ENCODE data around the gene MBNL1.

Gene MBNL1

DNA sequence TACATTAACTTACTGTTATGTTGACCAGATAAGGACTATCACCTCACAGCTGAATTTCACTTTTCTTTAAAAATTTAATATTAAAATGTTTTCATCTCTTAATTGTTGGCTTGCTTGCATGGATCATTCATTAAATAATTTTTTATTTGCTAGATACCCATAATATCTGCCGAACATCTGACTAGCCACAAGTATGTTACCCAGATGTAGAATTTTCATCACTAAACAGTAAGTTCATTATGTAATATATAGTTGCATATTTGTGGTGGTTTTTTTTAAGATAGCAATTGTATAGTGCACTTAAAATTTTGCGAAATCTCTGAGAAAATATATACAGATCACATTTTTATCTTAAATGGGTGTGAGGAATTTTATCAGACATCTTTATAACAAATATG is 190.4 kb downstream of the MBNL1 start:
- TF ChIP-seq ZC3H10 (CRISPR knock-in tag; IDR thresholded peaks at IDR 0.05) (no peak), ISL1 (CRISPR knock-in tag; IDR thresholded peaks at IDR 0.05) (no peak), PPARA (CRISPR knock-in tag; IDR thresholded peaks at IDR 0.05; ENCODE audit: borderline replicate concordance) (no peak), ESRRG (CRISPR knock-in tag; IDR thresholded peaks at IDR 0.05) (no peak), ZFP30 (CRISPR knock-in tag; IDR thresholded peaks at IDR 0.05) (no peak), CSDC2 (CRISPR knock-in tag; IDR thresholded peaks at IDR 0.05) (no peak), ZNF8 (CRISPR knock-in tag; IDR thresholded peaks at IDR 0.05) (no peak), ZNF565 (CRISPR knock-in tag; conservative IDR thresholded peaks at IDR 0.05; ENCODE audit: low read depth) (no peak)
- ATAC-seq, result no peak

DNA sequence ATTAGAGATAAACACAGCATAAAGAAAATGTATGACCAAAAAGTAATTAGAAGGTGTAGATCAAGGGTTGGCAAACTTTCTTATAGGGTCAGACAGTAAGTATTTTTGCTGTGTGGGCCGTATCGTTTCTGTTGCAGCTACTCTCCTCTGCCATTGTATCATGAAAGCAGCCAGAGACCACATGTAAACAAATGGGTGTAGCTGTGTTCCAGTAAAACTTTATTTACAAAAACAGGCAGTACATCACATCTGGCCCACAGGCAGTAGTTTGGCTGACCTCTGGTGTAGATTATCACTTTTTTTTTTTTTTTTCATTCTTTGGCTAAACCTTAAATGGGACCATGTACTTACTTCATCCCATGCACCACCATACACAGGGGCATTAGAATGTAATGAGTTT is 190.8 kb downstream of the MBNL1 start:
- no peak for TF ChIP-seq RARB (CRISPR knock-in tag; IDR thresholded peaks at IDR 0.05)
- no peak for TF ChIP-seq BACH2 (CRISPR knock-in tag; IDR thresholded peaks at IDR 0.05; ENCODE audit: borderline replicate concordance)
- no peak for TF ChIP-seq PATZ1 (CRISPR knock-in tag; IDR thresholded peaks at IDR 0.05; ENCODE audit: borderline replicate concordance)
- TF ChIP-seq PPARA (CRISPR knock-in tag; IDR thresholded peaks at IDR 0.05; ENCODE audit: borderline replicate concordance), result no peak
- no peak for TF ChIP-seq GLIS3 (CRISPR knock-in tag; IDR thresholded peaks at IDR 0.05)
- no peak for TF ChIP-seq SNAI2 (CRISPR knock-in tag; IDR thresholded peaks at IDR 0.05)
- TF ChIP-seq ZNF8 (CRISPR knock-in tag; IDR thresholded peaks at IDR 0.05), result no peak
- TF ChIP-seq ZFP30 (CRISPR knock-in tag; IDR thresholded peaks at IDR 0.05), result no peak
- TF ChIP-seq TOX (CRISPR knock-in tag; IDR thresholded peaks at IDR 0.05; ENCODE audit: borderline replicate concordance), result no peak
- no peak for TF ChIP-seq OSR1 (CRISPR knock-in tag; IDR thresholded peaks at IDR 0.05)
- ATAC-seq, result no peak

- TF ChIP-seq ZFP30 (CRISPR knock-in tag; IDR thresholded peaks at IDR 0.05) (no peak), PATZ1 (CRISPR knock-in tag; IDR thresholded peaks at IDR 0.05; ENCODE audit: borderline replicate concordance) (no peak), ESRRG (CRISPR knock-in tag; IDR thresholded peaks at IDR 0.05) (no peak), CREB5 (CRISPR knock-in tag; IDR thresholded peaks at IDR 0.05; ENCODE audit: low read depth) (no peak), ZNF70 (CRISPR knock-in tag; IDR thresholded peaks at IDR 0.05) (no peak)
- TF ChIP-seq, protein P1, sequence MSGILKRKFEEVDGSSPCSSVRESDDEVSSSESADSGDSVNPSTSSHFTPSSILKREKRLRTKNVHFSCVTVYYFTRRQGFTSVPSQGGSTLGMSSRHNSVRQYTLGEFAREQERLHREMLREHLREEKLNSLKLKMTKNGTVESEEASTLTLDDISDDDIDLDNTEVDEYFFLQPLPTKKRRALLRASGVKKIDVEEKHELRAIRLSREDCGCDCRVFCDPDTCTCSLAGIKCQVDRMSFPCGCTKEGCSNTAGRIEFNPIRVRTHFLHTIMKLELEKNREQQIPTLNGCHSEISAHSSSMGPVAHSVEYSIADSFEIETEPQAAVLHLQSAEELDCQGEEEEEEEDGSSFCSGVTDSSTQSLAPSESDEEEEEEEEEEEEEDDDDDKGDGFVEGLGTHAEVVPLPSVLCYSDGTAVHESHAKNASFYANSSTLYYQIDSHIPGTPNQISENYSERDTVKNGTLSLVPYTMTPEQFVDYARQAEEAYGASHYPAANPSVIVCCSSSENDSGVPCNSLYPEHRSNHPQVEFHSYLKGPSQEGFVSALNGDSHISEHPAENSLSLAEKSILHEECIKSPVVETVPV (CRISPR knock-in tag; IDR thresholded peaks at IDR 0.05), result no peak
- ATAC-seq, result no peak
These were observed 192.2 kb downstream of the MBNL1 start for GRCh38 chr3:152460936-152461335.

DNA sequence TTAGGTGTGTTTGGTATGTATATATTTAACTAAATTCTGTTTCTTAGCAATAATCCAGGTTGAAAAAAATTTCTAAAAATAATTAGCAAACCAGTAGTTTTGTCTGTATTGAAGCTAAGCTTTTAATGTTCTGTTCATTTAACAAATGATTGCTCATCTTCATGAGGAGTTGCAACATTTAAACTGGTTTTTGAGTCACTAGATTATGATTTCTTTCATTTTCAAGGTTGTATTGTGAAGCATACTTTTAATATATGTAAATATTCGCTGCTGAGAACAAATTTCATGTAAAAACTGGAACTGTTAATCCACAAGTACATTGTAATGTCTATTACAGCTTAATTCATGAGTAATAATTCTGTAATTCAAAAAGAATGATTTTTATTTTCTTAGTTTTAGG is 192.7 kb downstream of the MBNL1 start:
- ATAC-seq, result no peak
- no peak for TF ChIP-seq CSDC2 (CRISPR knock-in tag; IDR thresholded peaks at IDR 0.05)
- TF ChIP-seq ZNF565 (CRISPR knock-in tag; conservative IDR thresholded peaks at IDR 0.05; ENCODE audit: low read depth), result no peak
- no peak for TF ChIP-seq TOX (CRISPR knock-in tag; IDR thresholded peaks at IDR 0.05; ENCODE audit: borderline replicate concordance)
- no peak for TF ChIP-seq ZNF8 (CRISPR knock-in tag; IDR thresholded peaks at IDR 0.05)
- TF ChIP-seq, protein P1 (CRISPR knock-in tag; IDR thresholded peaks at IDR 0.05), result no peak
- TF ChIP-seq ESRRG (CRISPR knock-in tag; IDR thresholded peaks at IDR 0.05), result no peak
- TF ChIP-seq PATZ1 (CRISPR knock-in tag; IDR thresholded peaks at IDR 0.05; ENCODE audit: borderline replicate concordance), result no peak
- no peak for TF ChIP-seq OSR1 (CRISPR knock-in tag; IDR thresholded peaks at IDR 0.05)
- no peak for TF ChIP-seq ARNTL (CRISPR knock-in tag; IDR thresholded peaks at IDR 0.05; ENCODE audit: borderline replicate concordance, low read depth)
